NCI-H2227 (cell line): ENCODE data around the gene FGD6.
"Not testable (repeated sequence)": the region's sequence is repeated elsewhere in the genome, so short reads cannot be mapped to it uniquely, and the experiment has no call there.

Experiments used
- DNase-seq: peaks from one replicate; lab custom pipeline; 2025; ENCODE audit not compliant: unreplicated experiment; lab: John Stamatoyannopoulos, UW

FGD6 gene

DNA sequence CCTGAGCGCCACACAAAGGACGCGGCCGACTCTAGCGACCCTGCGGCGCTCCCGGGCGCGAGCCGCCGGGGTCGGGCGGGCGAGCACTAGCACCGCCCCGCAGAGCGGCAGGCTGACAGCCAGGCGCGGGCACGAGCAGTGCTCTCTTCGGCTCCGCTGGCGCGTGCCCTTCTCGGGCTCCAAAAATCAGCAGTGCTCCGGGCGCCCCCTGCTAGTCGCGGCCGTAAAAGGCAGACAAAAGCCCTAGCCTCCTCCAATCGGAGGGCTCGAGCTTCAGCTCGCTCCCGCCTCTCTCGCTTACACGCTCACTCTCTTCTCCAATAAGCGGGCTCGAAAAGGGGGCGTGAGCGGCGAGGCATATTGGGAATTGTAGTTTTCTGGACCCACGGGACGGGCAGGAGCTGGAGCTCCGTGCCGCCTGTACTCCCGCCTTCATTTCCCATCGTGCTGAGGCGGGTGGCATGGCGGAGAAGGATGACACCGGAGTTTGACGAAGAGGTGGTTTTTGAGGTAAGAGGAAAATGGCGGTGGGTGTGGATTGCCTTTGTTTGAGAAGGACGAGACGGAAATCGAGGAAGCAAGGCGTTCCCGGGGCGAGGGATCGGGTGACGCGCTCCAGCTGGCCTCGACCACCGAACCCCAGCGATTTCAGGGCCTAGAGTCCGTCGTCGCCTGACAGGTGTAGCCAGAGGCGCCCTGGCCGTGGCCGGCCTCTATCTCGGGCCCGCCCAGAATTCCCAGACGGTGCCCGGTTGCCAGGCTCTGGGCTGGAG is at the start of gene FGD6, which contains the start of gene VEZT:
FGD6 (minus strand) TSS at position 91 of the 773 bp plus-strand sequence. CDS start 227 bp downstream, outside the sequence.
VEZT (plus strand) TSS at position 431 of the 773 bp plus-strand sequence; CDS start at position 475, 44 bp downstream.
- DNase-seq: peak; percentile 100

DNA sequence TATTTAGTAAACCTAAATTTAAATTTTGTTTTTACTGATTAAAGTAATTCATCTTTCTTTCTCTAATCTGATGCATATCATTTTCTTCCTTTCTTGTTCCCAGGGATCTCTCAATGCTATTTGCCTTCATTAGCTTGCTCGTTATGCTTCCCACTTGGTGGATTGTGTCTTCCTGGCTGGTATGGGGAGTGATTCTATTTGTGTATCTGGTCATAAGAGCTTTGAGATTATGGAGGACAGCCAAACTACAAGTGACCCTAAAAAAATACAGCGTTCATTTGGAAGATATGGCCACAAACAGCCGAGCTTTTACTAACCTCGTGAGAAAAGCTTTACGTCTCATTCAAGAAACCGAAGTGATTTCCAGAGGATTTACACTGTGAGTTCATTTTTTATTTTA is 49.0 kb upstream of the FGD6 start:
- no peak for DNase-seq

DNA sequence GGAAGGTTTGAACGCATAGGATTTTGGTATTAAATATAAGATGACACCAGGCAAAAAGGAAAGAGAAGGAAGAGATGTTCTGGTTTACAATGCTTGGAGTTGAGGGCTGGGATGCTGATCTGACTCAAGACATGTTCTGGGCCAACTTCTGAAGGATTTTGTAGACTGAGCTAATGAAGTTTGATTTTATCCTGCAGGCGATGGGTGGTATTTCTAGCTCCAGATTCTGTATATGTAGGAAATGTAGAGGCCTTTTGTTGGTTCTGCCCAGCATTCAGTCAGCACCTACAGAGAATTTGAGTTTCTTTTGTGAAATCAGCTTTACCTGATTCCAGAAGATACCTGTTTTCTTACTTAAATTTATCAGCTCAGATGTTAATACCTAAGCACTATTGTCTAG is 48.5 kb upstream of the FGD6 start:
- DNase-seq: no peak

DNA sequence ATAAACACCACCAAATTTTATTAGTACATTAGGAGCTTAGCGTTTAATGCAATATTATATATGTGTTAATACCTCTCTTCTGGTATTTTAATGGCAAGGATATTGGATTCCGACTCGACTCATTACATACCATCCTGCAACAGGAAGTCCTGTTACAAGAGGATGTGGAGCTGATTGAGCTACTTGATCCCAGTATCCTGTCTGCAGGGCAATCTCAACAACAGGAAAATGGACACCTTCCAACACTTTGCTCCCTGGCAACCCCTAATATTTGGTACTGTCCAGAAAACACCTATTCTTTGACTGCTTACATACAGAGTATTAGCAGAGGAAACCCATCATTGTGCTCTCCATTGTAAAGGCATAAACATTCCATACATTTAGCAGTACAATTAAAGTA is 45.5 kb upstream of the FGD6 start:
- no peak for DNase-seq

DNA sequence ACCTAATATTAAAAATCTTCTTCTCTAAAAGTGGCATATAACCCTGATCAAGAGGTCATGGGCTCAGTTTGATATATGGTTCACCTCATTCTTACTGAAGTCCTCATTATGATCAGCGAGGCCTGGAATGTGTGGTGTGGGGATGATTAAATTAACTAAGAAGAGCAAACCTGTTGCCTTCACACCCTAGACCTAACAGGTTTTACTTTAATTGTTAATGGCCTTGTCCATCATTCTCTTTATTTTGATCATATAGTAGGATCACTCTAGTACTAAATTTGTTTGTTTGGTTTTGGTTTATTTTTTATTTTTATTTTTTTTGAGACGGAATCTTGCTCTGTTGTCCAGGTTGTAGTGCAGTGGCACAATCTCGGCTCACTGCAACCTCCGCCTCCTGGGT is 43.8 kb upstream of the FGD6 start:
- no peak for DNase-seq

DNA sequence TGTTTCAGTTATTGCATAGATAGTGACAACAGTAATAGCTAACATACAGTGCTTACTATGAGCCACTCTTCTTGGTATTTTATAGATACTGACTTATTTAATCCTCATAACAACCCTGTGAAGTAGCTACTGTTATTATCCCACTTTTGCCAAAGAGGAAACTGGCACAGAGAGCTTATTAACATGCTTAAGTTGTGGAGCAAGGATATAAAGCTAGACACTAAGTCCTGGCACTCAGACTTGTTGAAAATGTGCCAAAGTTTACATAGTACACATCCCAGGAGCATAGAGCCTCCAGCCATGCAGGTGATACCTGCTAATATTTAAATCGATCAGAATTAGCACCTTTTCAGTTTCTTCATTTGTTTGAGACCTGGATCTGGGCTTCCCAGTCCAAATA is 42.1 kb upstream of the FGD6 start:
- no peak for DNase-seq

DNA sequence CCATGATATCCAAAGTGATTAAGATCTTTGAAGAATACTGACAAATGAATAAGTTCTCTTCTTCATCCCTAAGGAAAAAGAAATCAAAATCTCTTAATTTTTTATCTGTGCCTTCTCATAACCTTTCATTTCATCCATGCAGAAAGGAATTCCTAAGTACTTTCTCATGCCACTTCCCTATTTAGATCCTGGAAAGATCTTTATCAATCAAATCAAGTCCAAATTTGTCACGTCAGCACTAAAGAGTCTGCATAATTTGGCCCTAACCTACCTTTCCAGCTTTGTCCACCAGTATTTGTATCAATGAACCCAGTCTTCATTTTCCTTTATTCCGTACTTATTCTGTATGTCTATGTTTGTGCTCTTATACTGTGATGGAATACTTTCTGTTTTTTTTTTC is 41.5 kb upstream of the FGD6 start:
- DNase-seq: no peak

DNA sequence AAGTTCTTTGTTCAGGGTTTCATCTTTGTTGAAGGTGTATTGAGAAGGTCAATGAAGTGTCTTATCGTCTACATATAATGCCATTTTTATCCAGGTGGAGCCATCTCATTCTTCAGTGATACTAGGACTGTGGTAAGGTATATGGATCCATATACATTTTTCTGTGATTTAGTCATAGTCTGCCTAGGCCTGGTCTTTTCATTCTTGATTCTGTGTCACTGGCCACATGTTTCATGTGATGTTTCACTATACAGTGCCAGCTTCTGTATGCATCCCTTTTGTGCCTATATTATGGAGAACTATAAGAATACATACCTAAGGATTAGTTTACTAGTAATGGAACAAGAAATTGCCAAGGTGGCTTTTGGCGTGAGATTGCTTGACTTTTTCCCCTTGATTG is 40.9 kb upstream of the FGD6 start:
- no peak for DNase-seq

DNA sequence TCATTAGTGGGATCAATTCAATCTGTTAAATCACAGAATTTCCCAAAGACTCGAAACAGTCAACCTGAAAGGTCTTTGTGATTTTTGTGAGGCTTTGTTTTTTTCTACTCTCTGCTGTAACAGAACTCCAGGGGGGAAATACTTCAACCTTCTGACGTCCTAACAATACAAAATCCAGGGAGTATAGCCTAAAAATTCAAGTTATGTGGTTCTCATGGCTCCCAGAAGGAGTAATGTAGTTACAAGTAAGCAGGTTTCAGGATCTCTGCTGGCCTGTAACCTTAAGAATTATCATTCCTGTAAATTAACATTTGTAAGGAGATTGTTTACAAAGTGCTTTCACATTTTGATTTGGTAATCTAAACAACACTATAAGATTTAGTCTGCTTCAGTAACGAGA is 40.3 kb upstream of the FGD6 start:
- DNase-seq: no peak

DNA sequence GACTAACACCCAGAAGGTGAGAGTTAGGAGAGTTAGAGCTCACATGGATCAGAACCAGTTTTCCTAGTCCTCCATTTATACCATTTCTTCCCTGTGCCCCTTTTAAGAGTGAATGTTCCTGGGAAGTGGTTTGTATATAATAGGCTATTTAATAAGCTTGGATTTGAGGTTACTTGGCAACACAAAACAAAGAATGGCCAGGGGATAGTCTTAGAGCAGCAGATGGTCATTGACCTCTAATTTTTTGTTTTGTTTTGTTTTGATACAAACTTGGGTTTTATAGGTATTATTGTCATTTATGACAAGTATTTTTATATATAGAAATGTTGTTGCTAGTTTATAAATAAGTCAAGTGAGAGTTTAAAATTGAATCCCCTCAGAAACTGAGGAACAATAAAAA is 36.1 kb upstream of the FGD6 start:
- no peak for DNase-seq

DNA sequence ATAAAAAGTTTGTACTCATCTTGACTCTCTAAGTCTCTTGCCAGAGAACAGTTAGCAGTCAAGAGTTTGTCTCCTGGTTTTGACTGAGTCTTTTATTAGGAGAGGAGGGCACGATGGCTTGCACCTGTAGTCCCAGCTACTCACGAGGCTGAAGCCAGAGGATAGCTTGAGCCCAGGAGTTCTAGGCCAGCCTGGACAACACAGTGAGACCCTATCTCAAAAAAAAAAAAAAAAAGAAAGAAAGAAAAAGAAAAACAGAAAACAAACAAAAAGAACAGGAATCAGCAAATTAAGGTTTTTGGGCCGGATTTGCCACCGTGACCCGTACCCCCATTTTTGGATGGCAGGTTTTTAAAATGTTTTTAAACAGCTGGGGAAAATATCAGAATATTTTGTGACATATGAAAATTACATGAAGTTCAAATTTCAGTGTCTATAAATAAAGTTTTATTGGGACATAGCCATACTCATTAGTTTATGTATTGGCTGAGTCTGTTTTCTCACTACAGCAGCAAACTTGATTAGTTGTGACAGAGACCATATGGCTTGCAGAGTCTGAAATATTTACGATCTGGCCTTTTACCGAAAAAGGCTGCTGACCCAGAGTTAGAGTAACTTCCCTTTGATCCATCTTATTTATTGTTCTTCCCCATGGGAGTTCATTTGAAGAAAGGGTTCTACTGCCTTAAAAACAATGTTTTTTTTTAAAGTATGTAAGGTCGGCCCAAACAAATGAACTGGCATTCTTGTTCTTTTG is 31.5 kb upstream of the FGD6 start:
- DNase-seq: no peak

DNA sequence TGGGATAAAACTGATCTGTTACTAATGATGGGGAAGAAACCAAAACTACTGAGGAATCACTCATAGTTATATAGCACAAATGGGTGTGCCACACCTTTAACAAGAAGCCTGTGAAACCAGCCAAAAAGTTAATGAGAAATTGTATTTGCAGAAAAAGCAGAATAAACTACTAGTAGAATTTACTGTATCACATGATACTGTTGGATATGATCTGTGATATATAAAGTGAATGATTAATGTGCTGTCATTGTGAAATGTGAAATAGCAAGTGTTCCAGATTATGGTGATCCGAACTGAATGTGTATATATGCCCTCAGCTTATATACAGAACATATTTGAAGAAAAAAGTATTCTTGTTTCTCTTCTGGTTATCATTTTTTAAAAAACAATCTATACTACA is 30.8 kb upstream of the FGD6 start:
- DNase-seq: no peak

DNA sequence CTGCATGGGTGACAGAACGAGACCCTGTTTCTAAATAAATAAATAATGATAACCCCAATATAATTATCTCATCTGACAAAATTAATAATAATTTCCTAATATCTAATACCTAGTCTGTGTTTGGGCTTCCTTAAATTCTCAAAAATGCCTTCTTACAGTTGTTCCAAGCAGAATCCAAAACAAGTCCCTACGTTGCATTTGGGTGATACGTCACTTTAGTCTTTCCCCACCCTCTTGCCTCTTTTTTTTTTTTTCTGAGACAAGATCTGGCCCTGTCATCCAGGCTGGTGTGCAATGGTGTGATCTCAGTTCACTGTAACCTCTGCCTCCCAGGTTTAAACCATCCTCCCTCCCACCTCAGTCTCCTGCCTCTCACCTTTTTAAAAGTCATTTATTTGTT is 27.1 kb upstream of the FGD6 start:
- no peak for DNase-seq

DNA sequence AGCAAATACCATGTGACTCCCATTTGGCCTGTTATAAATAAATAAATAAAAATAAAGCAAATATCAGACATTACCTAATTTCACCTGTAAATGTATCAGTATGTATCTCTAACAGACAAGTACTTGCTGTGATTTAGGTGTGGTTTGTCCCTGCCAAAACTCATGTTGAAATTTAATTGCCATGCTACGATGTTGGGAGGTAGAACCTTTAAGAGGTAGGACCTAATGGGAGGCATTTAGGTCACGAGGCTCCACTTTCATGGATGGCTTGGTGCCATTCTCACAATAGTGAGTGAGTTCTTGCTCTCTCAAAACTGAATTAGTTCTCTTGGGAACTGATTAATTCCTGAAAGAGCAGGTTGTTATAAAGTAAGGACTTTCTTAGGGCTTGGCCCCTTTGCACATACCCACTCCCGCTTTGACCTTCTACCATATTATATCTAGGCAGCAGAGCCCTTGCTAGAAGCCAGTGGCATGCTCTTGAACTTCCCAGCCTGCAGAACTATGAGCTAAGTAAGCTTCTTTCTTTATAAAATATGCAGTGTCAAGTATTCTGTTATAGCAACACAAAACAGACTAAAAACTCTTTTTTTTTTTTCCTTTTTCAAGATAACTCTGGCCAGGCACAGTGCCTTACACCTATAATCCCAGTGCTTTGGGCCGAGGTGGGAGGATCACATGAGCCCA is 26.4 kb upstream of the FGD6 start:
- no peak for DNase-seq

DNA sequence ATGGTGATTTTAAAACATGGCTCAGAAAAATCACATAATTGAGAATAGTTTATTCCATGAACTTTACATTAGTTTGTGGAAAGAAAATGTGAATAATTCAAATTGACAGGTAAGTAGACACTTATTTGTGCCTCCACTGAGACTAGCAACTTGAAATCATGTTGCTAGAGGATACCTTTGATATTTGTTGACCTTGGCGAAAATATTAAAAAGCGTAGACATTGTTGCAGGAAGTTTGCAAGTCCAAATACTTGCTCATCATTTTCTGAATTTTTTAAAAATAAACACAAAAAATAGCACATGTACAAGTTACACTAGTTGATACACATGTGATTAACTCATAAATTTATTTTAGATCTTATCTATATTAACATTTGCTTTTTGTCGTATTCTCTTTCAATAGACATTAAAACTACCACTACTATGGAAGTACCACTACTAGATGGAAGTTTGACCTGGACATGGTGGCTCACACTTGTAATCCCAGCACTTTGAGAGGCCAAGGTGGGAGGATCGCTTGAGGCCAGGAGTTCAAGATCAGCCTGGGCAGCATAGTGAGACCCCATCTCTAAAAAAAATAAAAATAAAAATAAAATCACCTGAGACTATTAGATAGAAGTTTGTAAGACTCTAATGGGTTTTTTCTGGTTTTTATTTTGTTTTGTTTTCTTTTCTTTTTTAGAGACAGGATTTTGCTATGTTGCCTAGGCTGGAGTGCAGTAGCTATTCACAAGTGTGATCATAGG is 24.7 kb upstream of the FGD6 start:
- DNase-seq: no peak

DNA sequence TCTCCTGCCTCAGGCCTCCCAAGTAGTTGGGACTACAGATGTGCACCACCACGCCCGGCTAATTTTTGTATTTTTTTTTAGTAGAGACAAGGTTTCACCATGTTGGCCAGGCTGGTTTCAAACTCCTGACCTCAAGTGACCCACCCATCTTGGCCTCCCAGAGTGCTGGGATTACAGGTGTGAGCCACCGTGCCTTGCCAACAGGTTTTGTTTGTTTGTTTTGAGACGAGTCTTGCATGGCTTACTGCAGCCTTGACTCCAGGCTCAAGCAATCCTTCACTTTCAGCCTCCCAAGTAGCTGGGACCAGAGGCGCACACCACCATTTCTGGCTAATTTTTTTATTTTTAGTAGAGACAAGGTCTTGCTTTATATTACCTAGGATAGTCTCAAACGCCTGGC is 23.9 kb upstream of the FGD6 start:
- DNase-seq: not testable (repeated sequence)

DNA sequence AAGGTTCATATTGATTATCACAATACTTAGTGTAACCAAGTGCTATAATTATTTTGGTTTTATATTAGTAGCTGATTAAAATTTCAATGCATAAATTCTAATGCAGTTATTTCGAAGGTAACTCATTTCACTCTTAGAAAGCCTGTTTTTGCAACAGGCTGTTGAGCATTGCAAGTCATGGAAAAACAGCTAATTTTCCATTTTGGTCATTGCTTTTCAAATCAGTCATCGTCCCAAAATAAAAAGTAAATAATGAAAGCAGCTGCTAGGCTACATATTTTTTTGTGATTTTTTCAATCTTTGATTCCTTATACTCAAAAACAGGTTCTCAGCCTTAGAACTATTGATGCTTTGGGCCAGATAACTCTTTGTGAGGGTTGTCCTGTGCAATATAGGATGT is 23.3 kb upstream of the FGD6 start:
- no peak for DNase-seq

DNA sequence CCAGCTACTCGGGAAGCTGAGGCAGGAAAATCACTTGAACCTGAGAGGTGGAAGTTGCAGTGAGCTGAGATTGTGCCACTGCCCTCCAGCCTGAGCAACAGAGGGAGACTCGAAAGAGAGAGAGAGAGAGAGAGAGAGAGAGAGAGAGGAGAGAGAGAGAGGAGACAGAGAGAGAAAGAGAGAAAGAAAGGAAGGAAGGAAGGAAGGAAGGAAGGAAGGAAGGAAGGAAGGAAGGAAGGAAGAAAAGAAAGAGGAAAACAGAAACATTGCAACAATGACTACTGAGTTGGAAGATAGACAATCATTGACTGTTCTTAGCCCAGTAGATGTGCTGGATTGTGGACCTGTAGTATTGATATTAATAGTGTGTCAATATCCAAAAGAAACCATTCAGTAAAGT is 22.6 kb upstream of the FGD6 start:
- DNase-seq: not testable (repeated sequence)

DNA sequence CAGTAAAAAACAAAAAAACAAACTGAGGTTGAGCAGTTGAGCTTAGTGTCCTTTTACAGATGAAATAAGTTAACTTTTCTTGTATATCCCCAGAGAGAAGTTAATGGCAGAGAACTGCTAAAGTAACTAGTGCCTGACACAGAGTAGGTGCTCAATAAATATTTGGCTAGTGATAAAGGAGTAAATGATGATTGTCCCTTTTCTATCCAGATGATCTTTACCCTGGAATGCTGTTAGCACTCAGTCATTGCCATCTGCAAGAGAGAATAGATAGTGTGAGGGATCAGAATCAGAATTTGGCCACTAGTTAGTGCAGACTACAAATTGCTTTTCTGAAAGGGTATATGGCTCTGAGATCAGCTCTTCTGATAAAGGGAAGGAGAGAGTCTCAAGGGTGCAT is 21.9 kb upstream of the FGD6 start:
- DNase-seq: no peak

DNA sequence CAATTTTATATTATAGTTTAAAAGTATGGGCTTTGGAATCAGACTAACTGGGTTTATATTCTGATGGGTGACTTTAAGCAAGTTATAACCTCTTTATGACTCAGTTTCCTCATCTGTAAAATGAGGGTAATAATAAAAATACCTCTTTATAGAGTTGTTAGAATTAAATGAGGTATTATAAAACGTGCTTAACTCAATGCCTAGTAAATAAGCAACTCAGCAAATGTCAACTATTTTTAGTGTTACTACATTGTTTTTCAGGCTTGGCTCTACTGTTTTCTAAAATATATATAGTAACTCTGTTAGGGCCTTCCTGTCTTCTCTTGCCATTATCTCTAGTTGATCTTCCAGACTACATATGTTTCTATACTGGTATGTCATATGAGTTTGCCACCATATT is 20.9 kb upstream of the FGD6 start:
- no peak for DNase-seq

DNA sequence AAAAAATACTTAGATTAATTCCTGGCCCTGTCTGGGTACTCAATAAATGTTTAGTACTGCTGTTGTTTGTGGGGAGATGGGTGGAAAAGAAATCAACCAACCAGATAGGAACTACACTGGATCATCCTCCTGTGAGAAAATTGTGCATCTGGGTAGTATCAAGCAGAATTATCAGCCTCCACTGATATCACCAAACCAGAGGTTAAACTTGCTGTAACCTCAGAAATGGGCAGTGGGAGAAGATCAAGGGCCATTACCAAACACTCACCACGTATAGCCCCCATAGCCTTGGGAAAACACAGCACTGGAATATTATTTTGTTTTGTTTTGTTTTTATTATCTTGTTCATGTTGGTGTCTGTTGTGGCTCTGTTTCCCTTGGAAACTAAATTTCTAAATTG is 20.0 kb upstream of the FGD6 start:
- no peak for DNase-seq
